Measurements from ENCODE around the gene EXD1.
"Not testable (repeated sequence)": the region's sequence is repeated elsewhere in the genome, so short reads cannot be mapped to it uniquely, and the experiment has no call there.

EXD1 gene

DNA sequence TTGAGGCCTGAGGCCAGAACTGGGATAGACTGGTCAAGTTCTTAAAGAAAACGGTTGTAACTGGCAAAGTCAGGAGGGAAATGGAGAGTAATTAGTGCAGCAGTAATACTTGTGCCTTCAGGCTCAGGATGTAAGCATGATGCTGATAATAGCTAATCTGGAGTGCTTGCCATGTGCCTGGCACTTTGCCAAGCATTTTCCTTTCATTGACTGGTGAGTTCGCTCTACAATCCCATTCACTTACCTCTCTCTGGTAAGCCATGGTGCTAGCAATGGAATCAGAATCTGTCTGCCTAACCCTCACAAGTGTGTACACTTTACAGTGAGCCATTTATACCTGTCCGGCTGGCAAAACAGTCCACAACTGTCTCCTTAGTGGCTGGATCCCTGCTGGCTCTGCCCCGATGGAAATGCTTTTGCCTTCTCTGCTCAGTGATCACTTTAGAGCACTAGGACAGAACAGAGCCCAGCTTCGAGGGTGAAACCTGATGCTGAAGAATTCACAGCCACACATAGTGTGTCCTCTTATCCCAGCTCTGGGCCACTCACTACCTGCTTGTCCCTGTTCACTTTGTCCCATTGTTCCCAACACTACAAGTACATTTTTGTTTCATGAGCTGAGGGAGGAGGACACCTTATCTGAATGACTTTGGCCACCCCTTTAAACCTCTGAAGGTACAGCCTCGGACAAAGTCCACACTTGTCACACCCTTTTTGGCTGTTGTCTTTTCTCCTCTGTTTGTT is 10.8 kb upstream of the EXD1 start:
- Histone ChIP-seq H3K18ac (ENCODE audit: low read depth in 1 of 2, low read length in 2 of 2) (no peak overlapping the region), H3K79me1 (replicated peaks; ENCODE audit: low read length, poor library complexity, severe bottlenecking) (peaks cover 15% of the 10 kb centered on the region), H3K4me3 (ENCODE audit: insufficient read depth in 1 of 2, low read depth in 1 of 2, low read length in 2 of 2) (no peak overlapping the region), H3K4ac (ENCODE audit: low read depth in 1 of 2, low read length in 2 of 2) (no peak overlapping the region), H2BK15ac (ENCODE audit: low read depth, poor library complexity, severe bottlenecking) (no peak overlapping the region), H4K8ac (ENCODE audit: low read length) (no peak overlapping the region), H3K27ac (ENCODE audit: low read length, poor library complexity, severe bottlenecking) (no peak overlapping the region), H2BK5ac (ENCODE audit: low read depth, low read length, poor library complexity, severe bottlenecking) (no peak overlapping the region), H3K23ac (ENCODE audit: low read length in 2 of 2) (no peak overlapping the region), H3K9ac (ENCODE audit: low read length) (no peak overlapping the region), H3K9me3 (ENCODE audit: control insufficient read depth, low read length) (no peaks in the 10 kb centered on the region), H3K14ac (ENCODE audit: low read length in 2 of 2) (no peak overlapping the region), H3K4me2 (ENCODE audit: low read length, poor library complexity, severe bottlenecking) (no peak overlapping the region), H3K36me3 (ENCODE audit: control insufficient read depth in 1 of 2, insufficient read depth in 2 of 2, low read depth in 1 of 2, low read length in 2 of 2) (peaks cover 14 to 40% of the 10 kb centered on the region in 2 experiments), H3K27me3 (ENCODE audit: control insufficient read depth in 1 of 2, insufficient read depth in 1 of 2, low read length in 2 of 2) (no peaks in the 10 kb centered on the region), H4K91ac (ENCODE audit: low read length) (no peak overlapping the region), H2AK5ac (ENCODE audit: low read length, severe bottlenecking) (no peak overlapping the region), H2AFZ (ENCODE audit: low read depth, low read length) (no peak overlapping the region), H3K4me1 (ENCODE audit: control insufficient read depth, insufficient read depth, low read depth, low read length) (no peaks in the 10 kb centered on the region), H2BK12ac (ENCODE audit: low read length in 2 of 2) (no peak overlapping the region), H2BK120ac (ENCODE audit: low read depth, low read length) (no peak overlapping the region)
- 92% methylated on average over 6 of the region's 6 CpGs for WGBS
- DNase-seq, result no peak

GRCh38 chr15:41238100-41238499 is 7.5 kb upstream of the EXD1 start:
- H2BK5ac ChIP-seq (ENCODE audit: low read depth, low read length, poor library complexity, severe bottlenecking), result no peak overlapping the region
- H4K8ac ChIP-seq (ENCODE audit: low read length), result no peak overlapping the region
- H3K27ac ChIP-seq (ENCODE audit: low read length, poor library complexity, severe bottlenecking), result no peak overlapping the region
- no peak overlapping the region for H2BK15ac ChIP-seq (ENCODE audit: low read depth, poor library complexity, severe bottlenecking)
- no peak overlapping the region for H3K4me2 ChIP-seq (ENCODE audit: low read length, poor library complexity, severe bottlenecking)
- no peak overlapping the region for H3K4ac ChIP-seq (ENCODE audit: low read depth in 1 of 2, low read length in 2 of 2)
- H3K4me3 ChIP-seq (ENCODE audit: insufficient read depth in 1 of 2, low read depth in 1 of 2, low read length in 2 of 2), result no peak overlapping the region
- WGBS, result 95% methylated on average over 2 of the region's 5 CpGs
- no peak overlapping the region for H2BK120ac ChIP-seq (ENCODE audit: low read depth, low read length)
- no peaks in the 10 kb centered on the region for H3K4me1 ChIP-seq (ENCODE audit: control insufficient read depth, insufficient read depth, low read depth, low read length)
- H3K79me1 ChIP-seq (replicated peaks; ENCODE audit: low read length, poor library complexity, severe bottlenecking), result peaks cover 20% of the 10 kb centered on the region
- no peak overlapping the region for H2AFZ ChIP-seq (ENCODE audit: low read depth, low read length)
- H3K27me3 ChIP-seq (ENCODE audit: control insufficient read depth in 1 of 2, insufficient read depth in 1 of 2, low read length in 2 of 2), result no peaks in the 10 kb centered on the region
- no peaks in the 10 kb centered on the region for H3K9me3 ChIP-seq (ENCODE audit: control insufficient read depth, low read length)
- no peak overlapping the region for H4K91ac ChIP-seq (ENCODE audit: low read length)
- DNase-seq, result no peak
- H3K9ac ChIP-seq (ENCODE audit: low read length), result no peak overlapping the region
- no peak overlapping the region for H3K18ac ChIP-seq (ENCODE audit: low read depth in 1 of 2, low read length in 2 of 2)
- no peak overlapping the region for H2AK5ac ChIP-seq (ENCODE audit: low read length, severe bottlenecking)
- no peak overlapping the region for H3K14ac ChIP-seq (ENCODE audit: low read length in 2 of 2)
- peaks cover 3 to 20% of the 10 kb centered on the region in 2 experiments for H3K36me3 ChIP-seq (ENCODE audit: control insufficient read depth in 1 of 2, insufficient read depth in 2 of 2, low read depth in 1 of 2, low read length in 2 of 2)
- no peak overlapping the region for H2BK12ac ChIP-seq (ENCODE audit: low read length in 2 of 2)
- H3K23ac ChIP-seq (ENCODE audit: low read length in 2 of 2), result no peak overlapping the region

DNA sequence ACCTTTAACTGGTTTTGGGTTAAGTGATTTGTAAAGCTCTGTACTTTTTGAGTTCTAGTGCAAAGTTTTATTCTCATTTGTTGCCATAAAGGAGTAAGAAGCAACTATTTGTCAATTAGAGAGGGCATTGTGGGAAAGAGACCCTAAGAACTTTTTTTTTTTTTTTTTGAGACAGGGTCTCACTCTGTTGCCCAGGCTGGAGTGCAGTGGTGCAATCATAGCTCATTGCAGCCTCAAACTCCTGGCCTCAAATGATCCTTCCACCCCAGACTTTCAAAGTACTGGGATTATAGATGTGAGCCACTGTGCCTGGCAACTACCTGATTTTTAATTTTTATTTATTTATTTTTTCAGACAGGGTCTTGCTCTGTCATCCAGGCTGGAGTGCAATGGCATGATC is 5.4 kb upstream of the EXD1 start:
- H3K18ac ChIP-seq (ENCODE audit: low read depth in 1 of 2, low read length in 2 of 2), result no peak overlapping the region
- no peak overlapping the region for H2BK120ac ChIP-seq (ENCODE audit: low read depth, low read length)
- peaks cover 23% of the 10 kb centered on the region for H3K79me1 ChIP-seq (replicated peaks; ENCODE audit: low read length, poor library complexity, severe bottlenecking)
- no peak overlapping the region for H4K8ac ChIP-seq (ENCODE audit: low read length)
- H2BK15ac ChIP-seq (ENCODE audit: low read depth, poor library complexity, severe bottlenecking), result no peak overlapping the region
- no peak overlapping the region for H3K14ac ChIP-seq (ENCODE audit: low read length in 2 of 2)
- no peak overlapping the region for H2BK5ac ChIP-seq (ENCODE audit: low read depth, low read length, poor library complexity, severe bottlenecking)
- H3K4me2 ChIP-seq (ENCODE audit: low read length, poor library complexity, severe bottlenecking), result no peak overlapping the region
- no peak overlapping the region for H3K9ac ChIP-seq (ENCODE audit: low read length)
- no peak overlapping the region for H3K27ac ChIP-seq (ENCODE audit: low read length, poor library complexity, severe bottlenecking)
- H3K36me3 ChIP-seq (ENCODE audit: control insufficient read depth in 1 of 2, insufficient read depth in 2 of 2, low read depth in 1 of 2, low read length in 2 of 2), result peaks cover 0 to 9% of the 10 kb centered on the region in 2 experiments
- no peak overlapping the region for H2AFZ ChIP-seq (ENCODE audit: low read depth, low read length)
- H3K27me3 ChIP-seq (ENCODE audit: control insufficient read depth in 1 of 2, insufficient read depth in 1 of 2, low read length in 2 of 2), result no peaks in the 10 kb centered on the region
- H3K4me1 ChIP-seq (ENCODE audit: control insufficient read depth, insufficient read depth, low read depth, low read length), result peaks cover 3% of the 10 kb centered on the region
- no peaks in the 10 kb centered on the region for H3K9me3 ChIP-seq (ENCODE audit: control insufficient read depth, low read length)
- no peak for DNase-seq
- H3K4ac ChIP-seq (ENCODE audit: low read depth in 1 of 2, low read length in 2 of 2), result no peak overlapping the region
- no peak overlapping the region for H2AK5ac ChIP-seq (ENCODE audit: low read length, severe bottlenecking)
- H3K23ac ChIP-seq (ENCODE audit: low read length in 2 of 2), result no peak overlapping the region
- H4K91ac ChIP-seq (ENCODE audit: low read length), result no peak overlapping the region
- no peak overlapping the region for H2BK12ac ChIP-seq (ENCODE audit: low read length in 2 of 2)
- no peak overlapping the region for H3K4me3 ChIP-seq (ENCODE audit: insufficient read depth in 1 of 2, low read depth in 1 of 2, low read length in 2 of 2)

DNA sequence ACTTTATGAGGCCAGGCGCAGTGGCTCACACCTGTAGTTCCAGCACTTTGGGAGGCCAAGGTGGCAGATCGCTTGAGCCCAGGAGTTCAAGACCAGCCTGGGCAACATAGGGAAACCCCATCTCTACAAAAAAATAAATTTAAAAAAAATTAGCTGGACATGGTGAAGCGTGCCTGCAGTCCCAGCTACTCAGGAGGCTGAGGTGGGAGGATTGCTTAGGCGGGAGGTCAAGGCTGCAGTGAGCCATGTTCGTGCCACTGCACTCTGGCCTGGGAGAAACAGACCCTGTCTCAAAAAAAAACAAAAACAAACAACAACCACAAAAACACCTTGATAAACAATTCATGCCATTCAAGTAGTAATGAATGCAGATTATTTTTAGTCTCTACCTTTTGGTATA is 4.7 kb upstream of the EXD1 start:
- H2BK5ac ChIP-seq (ENCODE audit: low read depth, low read length, poor library complexity, severe bottlenecking); H3K4ac ChIP-seq (ENCODE audit: low read depth in 1 of 2, low read length in 2 of 2); H3K4me3 ChIP-seq (ENCODE audit: insufficient read depth in 1 of 2, low read depth in 1 of 2, low read length in 2 of 2); DNase-seq; H4K91ac ChIP-seq (ENCODE audit: low read length); H3K4me2 ChIP-seq (ENCODE audit: low read length, poor library complexity, severe bottlenecking); H3K36me3 ChIP-seq (ENCODE audit: control insufficient read depth in 1 of 2, insufficient read depth in 2 of 2, low read depth in 1 of 2, low read length in 2 of 2); H3K4me1 ChIP-seq (ENCODE audit: control insufficient read depth, insufficient read depth, low read depth, low read length); H2AFZ ChIP-seq (ENCODE audit: low read depth, low read length); H3K27me3 ChIP-seq (ENCODE audit: control insufficient read depth in 1 of 2, insufficient read depth in 1 of 2, low read length in 2 of 2); H2BK12ac ChIP-seq (ENCODE audit: low read length in 2 of 2); H3K9me3 ChIP-seq (ENCODE audit: control insufficient read depth, low read length); H2BK120ac ChIP-seq (ENCODE audit: low read depth, low read length); H4K8ac ChIP-seq (ENCODE audit: low read length); H2BK15ac ChIP-seq (ENCODE audit: low read depth, poor library complexity, severe bottlenecking); H3K18ac ChIP-seq (ENCODE audit: low read depth in 1 of 2, low read length in 2 of 2); H3K9ac ChIP-seq (ENCODE audit: low read length); H2AK5ac ChIP-seq (ENCODE audit: low read length, severe bottlenecking); H3K14ac ChIP-seq (ENCODE audit: low read length in 2 of 2); H3K27ac ChIP-seq (ENCODE audit: low read length, poor library complexity, severe bottlenecking); H3K23ac ChIP-seq (ENCODE audit: low read length in 2 of 2): not testable (repeated sequence)
- peaks cover 23% of the 10 kb centered on the region for H3K79me1 ChIP-seq (replicated peaks; ENCODE audit: low read length, poor library complexity, severe bottlenecking)
- 92% methylated on average over 4 of the region's 5 CpGs for WGBS

All from mesenchymal stem cell (in vitro differentiated cells and primary cell).